ENCODE results near the gene CELA2B. TPM values are rescaled to one million over a fixed set of nuclear protein-coding genes. Genes with fewer than 3 reads are reported as not detected.
"Not testable (repeated sequence)": the region's sequence is repeated elsewhere in the genome, so short reads cannot be mapped to it uniquely, and the experiment has no call there.

Gene CELA2B
- polyA plus RNA-seq (ENCODE audit: insufficient read length in 10 of 10) = 1 to 10 TPM; 1.3 to 5.5 (median 3.1) TPM
- long read RNA-seq, donor 1, partial matches to known transcripts = 0 of 1 reads
- long read RNA-seq, donor 1, other reads (novel, unspliced or antisense) = 0 of 1 reads
- long read RNA-seq, donor 2 = 0 reads
- long read RNA-seq, donor 3 = 0 reads
- long read RNA-seq, donor 4, partial matches to known transcripts = 0 of 1 reads
- long read RNA-seq, donor 4, other reads (novel, unspliced or antisense) = 0 of 1 reads
- long read RNA-seq, donor 5, partial matches to known transcripts = 0 of 1 reads
- long read RNA-seq, donor 5, other reads (novel, unspliced or antisense) = 0 of 1 reads
- long read RNA-seq, donor 6, partial matches to known transcripts = 0 of 1 reads
- long read RNA-seq, donor 6, other reads (novel, unspliced or antisense) = 0 of 1 reads
- long read RNA-seq, donor 7, partial matches to known transcripts = 0 of 2 reads
- long read RNA-seq, donor 7, other reads (novel, unspliced or antisense) = 0 of 2 reads
- long read RNA-seq, donor 8 = 0 reads
- long read RNA-seq, donor 9 = 0 reads

- DNase-seq = peak in 1 of 3 donors; percentile 23
Observed at GRCh38 chr1:15475752-15476314, at the start of gene CELA2B. Gene CELA2B, plus strand, starts transcription at chr1:15476104. Its CDS starts 22 bp downstream, at chr1:15476126.

DNA sequence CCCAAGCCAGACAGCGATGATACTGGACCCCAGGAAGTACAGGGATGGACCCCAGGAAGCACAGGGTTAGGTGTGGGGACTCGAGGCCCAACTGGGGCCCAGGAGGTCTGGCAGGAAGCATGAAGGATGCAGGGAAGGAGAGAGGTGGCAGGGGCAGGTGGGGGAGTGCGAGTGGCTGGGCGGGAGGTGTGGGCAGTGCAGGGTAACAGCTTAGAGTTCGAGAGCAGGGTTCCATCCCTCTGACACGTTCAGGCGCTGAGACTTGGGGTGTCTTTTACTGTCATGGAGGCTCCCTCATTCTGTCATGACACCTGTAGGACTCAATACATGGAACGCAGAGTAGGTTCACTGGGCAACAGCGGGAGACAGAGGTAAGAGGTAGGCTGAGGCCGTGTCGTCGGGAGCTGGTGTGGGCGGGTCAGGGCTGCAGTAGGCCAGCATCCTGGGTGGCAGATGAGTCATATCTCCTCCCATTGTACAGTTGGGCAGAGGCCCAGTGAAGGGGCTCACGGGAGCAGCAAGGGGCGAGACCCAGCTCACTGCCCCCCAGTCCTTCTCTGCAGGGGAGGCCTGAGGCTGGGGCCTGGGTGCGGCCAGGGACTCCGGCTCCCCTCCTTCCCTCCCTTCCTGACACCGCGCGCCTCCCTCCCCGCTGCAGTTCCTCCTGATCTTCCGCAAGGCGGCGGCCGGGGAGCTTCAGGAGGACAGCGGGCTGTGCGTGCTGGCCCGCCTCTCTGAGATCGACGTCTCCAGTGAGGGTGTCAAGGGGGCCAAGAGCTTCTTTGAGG, 49.2 kb upstream of the CELA2B start:
- DNase-seq = peak in 1 of 3 donors; percentile 61

DNA sequence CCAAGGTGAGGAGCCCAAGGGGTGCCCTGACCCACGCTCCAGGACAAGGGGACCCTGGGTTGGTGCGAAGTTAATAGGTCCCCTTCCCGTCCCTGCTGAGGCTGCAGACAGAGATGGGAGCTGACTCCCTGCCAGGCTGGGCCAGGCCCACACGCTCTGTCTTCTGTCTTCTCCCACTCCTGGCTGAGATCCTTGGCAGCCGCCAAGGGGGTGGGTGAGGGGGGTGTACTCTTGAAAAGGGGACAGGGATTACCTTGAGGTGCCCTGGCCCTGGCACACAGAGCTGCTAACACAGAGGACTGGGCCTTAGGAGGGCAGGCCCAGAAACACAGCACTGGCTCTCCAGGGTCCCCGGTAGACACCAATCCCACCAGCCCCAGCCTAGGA, 48.6 kb upstream of the CELA2B start:
- no peak for DNase-seq

GRCh38 chr1:15428252-15428651, 47.7 kb upstream of the CELA2B start:
- not testable (repeated sequence) for DNase-seq

DNA sequence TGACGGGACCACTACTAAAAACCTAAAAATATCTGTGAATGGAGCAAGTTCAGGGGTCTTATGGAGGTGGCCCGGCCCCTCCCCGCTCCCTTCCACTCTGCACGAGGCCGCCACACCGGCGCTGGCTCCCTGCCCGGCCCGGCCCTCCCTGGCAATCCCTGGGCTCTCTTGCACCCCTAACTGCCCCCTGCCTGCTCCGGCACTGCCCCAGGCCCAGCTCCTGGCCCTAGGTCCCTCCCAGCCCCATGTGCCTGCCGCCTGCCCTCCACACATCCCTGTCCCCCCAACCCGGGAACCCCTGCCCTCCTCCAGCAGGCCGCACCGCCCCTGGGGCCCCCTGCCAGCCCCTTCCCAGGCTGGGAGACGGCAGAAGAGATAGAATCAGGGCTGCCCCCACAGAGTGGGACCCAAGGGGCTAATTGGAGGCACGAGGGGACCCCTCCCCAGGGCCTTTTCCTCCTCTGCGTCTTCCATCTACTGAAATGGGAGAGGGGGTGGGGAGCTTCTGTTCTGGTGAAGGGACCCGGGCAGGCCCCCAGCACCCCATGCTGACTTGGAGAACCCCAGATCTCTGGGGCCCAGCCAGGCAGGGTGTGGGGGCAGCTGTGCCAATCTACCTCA, 47.0 kb upstream of the CELA2B start:
- DNase-seq = no peak

- DNase-seq = no peak
Observed at GRCh38 chr1:15429701-15430149, 46.2 kb upstream of the CELA2B start.

GRCh38 chr1:15430787-15431570, 44.9 kb upstream of the CELA2B start:
- peak in 2 of 3 donors; percentile 69 to 79 for DNase-seq

- no peak for DNase-seq
Observed at GRCh38 chr1:15431571-15431948, 44.3 kb upstream of the CELA2B start.

DNA sequence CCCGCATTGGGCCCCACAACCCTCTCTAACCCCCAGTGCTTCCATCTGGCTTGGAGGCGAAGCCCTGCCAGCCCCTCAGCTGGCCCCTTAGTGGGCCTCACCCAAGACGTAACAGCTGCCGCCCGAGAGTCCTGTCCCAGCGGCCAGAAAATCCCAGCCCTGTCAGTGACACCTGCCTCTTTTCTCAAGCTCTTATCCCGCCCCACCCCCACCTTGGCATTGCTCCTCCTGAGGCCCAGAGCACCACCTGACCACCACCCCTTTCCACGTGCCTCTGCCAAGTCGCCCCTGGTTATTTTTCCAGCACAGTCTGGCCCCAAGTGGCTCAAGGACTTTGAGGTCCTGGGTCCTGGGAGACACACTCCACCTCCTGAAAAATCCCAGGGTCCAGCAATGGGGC, 43.6 kb upstream of the CELA2B start:
- DNase-seq = peak; percentile 60 to 69 (median 63)

- DNase-seq = no peak
Observed at GRCh38 chr1:15433471-15433870, 42.4 kb upstream of the CELA2B start.

DNA sequence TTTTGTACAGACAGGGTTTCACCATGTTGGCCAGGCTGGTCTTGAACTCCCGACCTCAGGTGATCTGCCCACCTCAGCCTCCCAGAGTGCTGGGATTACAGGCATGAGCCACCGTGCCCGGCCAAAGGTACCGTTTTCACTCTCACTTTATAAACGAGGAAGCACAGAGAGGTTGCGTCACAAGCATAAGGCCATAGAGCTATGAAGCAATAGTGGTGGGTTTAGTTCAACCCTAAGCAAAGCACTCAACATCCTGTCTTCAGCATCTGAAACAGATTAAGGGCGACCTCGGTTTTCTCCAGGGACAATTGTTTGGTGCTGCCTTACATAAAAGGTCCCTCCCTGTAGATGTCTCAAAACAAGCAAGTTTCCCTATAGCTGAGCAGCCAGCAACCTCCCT, 41.2 kb upstream of the CELA2B start:
- DNase-seq = not testable (repeated sequence)

- no peak for DNase-seq
Observed at GRCh38 chr1:15435239-15436077, 40.4 kb upstream of the CELA2B start.

DNA sequence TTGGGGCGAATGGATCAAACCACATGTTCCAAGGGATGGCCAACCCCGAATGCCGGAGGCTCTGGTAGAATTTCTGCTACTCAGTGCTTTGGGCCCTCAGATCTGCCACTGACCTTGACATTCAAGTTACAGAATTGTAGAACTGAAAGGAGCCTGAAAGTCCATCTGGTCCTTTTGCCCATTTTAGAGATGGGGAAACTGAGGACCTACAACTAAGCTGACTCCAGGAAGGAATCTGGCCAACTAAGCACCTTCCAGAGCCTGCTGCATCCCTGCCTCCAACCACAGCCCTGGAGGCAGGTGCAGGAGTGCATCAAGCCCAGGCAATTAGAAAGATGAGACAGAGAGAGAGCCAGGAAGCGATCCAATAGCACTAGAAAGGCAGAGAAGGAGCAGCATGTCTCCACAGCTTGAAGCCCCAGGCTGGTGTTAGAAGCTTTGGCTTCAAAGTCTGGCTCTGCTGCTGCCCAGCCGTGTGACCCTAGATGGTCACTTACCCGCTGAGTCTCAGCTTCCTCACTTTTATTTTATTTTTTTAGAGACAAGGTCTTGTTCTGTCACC, 38.9 kb upstream of the CELA2B start:
- DNase-seq = no peak

DNA sequence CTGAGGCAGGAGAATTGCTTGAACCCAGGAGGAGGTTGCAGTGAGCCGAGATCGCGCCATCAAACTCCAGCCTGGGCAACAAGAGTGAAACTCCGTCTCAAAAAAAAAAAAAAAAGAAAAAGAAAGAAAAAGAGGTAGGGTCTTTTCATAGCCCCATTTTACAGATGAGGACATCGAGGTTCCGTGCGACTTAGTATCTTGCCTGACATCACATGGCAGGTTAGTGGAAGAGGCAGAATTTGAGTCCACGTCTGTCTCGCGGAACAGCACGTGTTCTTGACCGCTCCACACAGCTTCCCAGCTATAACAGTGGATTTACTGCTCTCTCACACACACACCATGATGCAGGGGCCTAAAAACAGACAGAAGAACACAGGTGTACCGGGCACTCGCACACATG, 36.6 kb upstream of the CELA2B start:
- DNase-seq = no peak

GRCh38 chr1:15440357-15440756, 35.5 kb upstream of the CELA2B start:
- no peak for DNase-seq

- no peak for DNase-seq
Observed at GRCh38 chr1:15441247-15441646, 34.7 kb upstream of the CELA2B start.

- no peak for DNase-seq
Observed at GRCh38 chr1:15442119-15442518, 33.8 kb upstream of the CELA2B start.

GRCh38 chr1:15442759-15443158, 33.1 kb upstream of the CELA2B start:
- DNase-seq = no peak

DNA sequence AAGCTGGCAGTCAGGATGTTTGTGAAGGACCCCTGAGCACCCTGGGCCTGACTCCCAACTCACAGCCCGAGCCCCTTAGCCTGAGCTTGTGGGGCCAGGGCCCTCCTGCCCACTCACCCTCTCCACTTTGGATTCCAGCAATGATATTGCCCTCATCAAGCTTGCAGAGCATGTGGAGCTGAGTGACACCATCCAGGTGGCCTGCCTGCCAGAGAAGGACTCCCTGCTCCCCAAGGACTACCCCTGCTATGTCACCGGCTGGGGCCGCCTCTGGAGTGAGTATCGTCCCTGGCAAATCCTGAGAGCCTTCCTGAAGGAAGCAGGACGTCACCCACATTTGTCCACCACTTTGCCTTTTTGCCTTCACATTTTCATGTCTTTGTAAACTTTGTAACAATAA, 32.6 kb upstream of the CELA2B start:
- DNase-seq = no peak
